H9 (cell line): ENCODE measurements around the gene PTGES3L. TPM values are rescaled to one million over a fixed set of nuclear protein-coding genes. Genes with fewer than 3 reads are reported as not detected.

Experiments
- DNase-seq: peaks from one replicate; pipeline ENCODE4 v3.0.0-alpha.2; 2017
- H2AFZ ChIP-seq: one replicate; pipeline ENCODE4 v1.6.1; 2013; ENCODE audit warnings: mild to moderate bottlenecking, low read length, control low read depth, moderate library complexity
- H2AK5ac ChIP-seq: 2 replicates; pipeline ENCODE4 v1.6.1; 2013; ENCODE audit warnings: low read length, control low read depth, mixed read lengths; ENCODE audit not compliant: insufficient read length
- H2BK120ac ChIP-seq: one replicate; pipeline ENCODE4 v1.6.1; 2013; ENCODE audit warnings: low read depth, mild to moderate bottlenecking, low read length, control low read depth, inconsistent platforms; ENCODE audit not compliant: poor library complexity, severe bottlenecking
- H2BK12ac ChIP-seq: 2 replicates; pipeline ENCODE4 v1.6.1; 2013; ENCODE audit warnings: low read length, control low read depth, mixed read lengths, low read depth; ENCODE audit not compliant: insufficient read length
- H2BK15ac ChIP-seq: 2 replicates; pipeline ENCODE4 v1.6.1; 2013; ENCODE audit warnings: low read depth, low read length, control low read depth
- H2BK20ac ChIP-seq: one replicate; pipeline ENCODE4 v1.6.1; 2013; ENCODE audit warnings: low read depth, mild to moderate bottlenecking, low read length, control low read depth, inconsistent platforms; ENCODE audit not compliant: poor library complexity, severe bottlenecking
- H2BK5ac ChIP-seq: 2 replicates; pipeline ENCODE4 v1.6.1; 2013; ENCODE audit warnings: low read length, control low read depth, mixed read lengths; ENCODE audit not compliant: insufficient read length
- H3K14ac ChIP-seq: 2 replicates; pipeline ENCODE4 v1.6.1; 2013; ENCODE audit warnings: low read length, control low read depth; ENCODE audit not compliant: insufficient read depth
- H3K18ac ChIP-seq: 2 replicates; pipeline ENCODE4 v1.6.1; 2013; ENCODE audit warnings: low read depth, mild to moderate bottlenecking, mixed read lengths, low read length, control low read depth; ENCODE audit not compliant: insufficient read length
- H3K23ac ChIP-seq: 2 replicates; pipeline ENCODE4 v1.6.1; 2013; ENCODE audit warnings: low read length, control low read depth, mixed read lengths, low read depth; ENCODE audit not compliant: insufficient read length
- H3K23me2 ChIP-seq: 2 replicates; pipeline ENCODE4 v1.6.1; 2013; ENCODE audit warnings: low read depth, mild to moderate bottlenecking, mixed read lengths, low read length, control low read depth; ENCODE audit not compliant: insufficient read length, poor library complexity, severe bottlenecking
- H3K27ac ChIP-seq: 2 replicates; pipeline ENCODE4 v1.5.1; 2013; ENCODE audit warnings: low read length, control low read depth, mixed read lengths, low read depth; ENCODE audit not compliant: insufficient read length
- H3K27me3 ChIP-seq: 2 replicates; pipeline ENCODE4 v1.6.1; 2013; ENCODE audit warnings: low read length, control low read depth, inconsistent platforms; ENCODE audit not compliant: insufficient read depth
- H3K4ac ChIP-seq: 2 replicates; pipeline ENCODE4 v1.6.1; 2013; ENCODE audit warnings: low read depth, mild to moderate bottlenecking, control low read depth, inconsistent platforms, low read length, moderate library complexity
- H3K4me1 ChIP-seq: 2 replicates; pipeline ENCODE4 v1.6.1; 2013; ENCODE audit warnings: low read length, control low read depth, inconsistent platforms; ENCODE audit not compliant: insufficient read depth
- H3K4me2 ChIP-seq: 2 replicates; pipeline ENCODE4 v1.6.1; 2013; ENCODE audit warnings: low read length, control low read depth, mixed read lengths; ENCODE audit not compliant: insufficient read length, insufficient read depth
- H3K56ac ChIP-seq: 2 replicates; pipeline ENCODE4 v1.6.1; 2013; ENCODE audit warnings: low read depth, mild to moderate bottlenecking, mixed read lengths, low read length, control low read depth; ENCODE audit not compliant: insufficient read length
- H3K79me1 ChIP-seq: 2 replicates; pipeline ENCODE4 v1.6.1; 2013; ENCODE audit warnings: low read depth, mild to moderate bottlenecking, moderate library complexity, low read length, control low read depth, inconsistent platforms; ENCODE audit not compliant: insufficient read depth, poor library complexity, severe bottlenecking
- H3K79me2 ChIP-seq: 2 replicates; pipeline ENCODE4 v1.6.1; 2013; ENCODE audit warnings: low read length, control low read depth, inconsistent platforms; ENCODE audit not compliant: insufficient read depth
- H3K9ac ChIP-seq: 2 replicates; pipeline ENCODE4 v1.6.1; 2013; ENCODE audit warnings: low read length, control low read depth, mixed read lengths; ENCODE audit not compliant: insufficient read length; ENCODE audit errors: extremely low read depth
- H3K9me3 ChIP-seq: one replicate; pipeline ENCODE4 v1.6.1; 2013; ENCODE audit warnings: low read depth, low read length, inconsistent platforms; ENCODE audit not compliant: control insufficient read depth
- H3T11ph ChIP-seq: one replicate; pipeline ENCODE4 v1.6.1; 2013; ENCODE audit warnings: mild to moderate bottlenecking, low read length, control low read depth, inconsistent platforms
- H4K20me1 ChIP-seq: one replicate; pipeline ENCODE4 v1.6.1; 2013; ENCODE audit not compliant: control insufficient read depth, insufficient read length, insufficient read depth
- H4K5ac ChIP-seq: 2 replicates; pipeline ENCODE4 v1.6.1; 2013; ENCODE audit warnings: low read depth, mild to moderate bottlenecking, mixed read lengths, low read length, control low read depth; ENCODE audit not compliant: insufficient read length
- H4K8ac ChIP-seq: replicated peaks from 2 replicates; pipeline ENCODE4 v1.6.1; 2013; ENCODE audit warnings: low read length, control low read depth, mixed read lengths, low read depth; ENCODE audit not compliant: insufficient read length
- H4K91ac ChIP-seq: 2 replicates; pipeline ENCODE4 v1.6.1; 2013; ENCODE audit warnings: low read depth, mild to moderate bottlenecking, moderate library complexity, mixed read lengths, low read length, control low read depth; ENCODE audit not compliant: insufficient read length
- H3K27ac Mint-ChIP-seq, 3 experiments: 2 replicates in 2 of 3; 3 replicates in 1 of 3; pipeline ENCODE4 v1.8.0; 2020 to 2021; ENCODE audit warnings: mixed read lengths in 3 of 3, mild to moderate bottlenecking in 1 of 3, moderate library complexity in 1 of 3
- H3K27me3 Mint-ChIP-seq: 2 replicates; pipeline ENCODE4 v1.8.0; 2021; ENCODE audit warnings: low read depth, mild to moderate bottlenecking, moderate library complexity, mixed read lengths
- H3K36me3 Mint-ChIP-seq, 3 experiments: 2 replicates in 2 of 3; 3 replicates in 1 of 3; pipeline ENCODE4 v1.8.0; 2020 to 2021; ENCODE audit warnings: low read depth in 3 of 3, mixed read lengths in 3 of 3; ENCODE audit not compliant: insufficient read depth in 1 of 3
- H3K4me1 Mint-ChIP-seq, 2 experiments: 2 replicates each; pipeline ENCODE4 v1.8.0; 2020; ENCODE audit warnings: mixed read lengths in 2 of 2
- H3K4me3 Mint-ChIP-seq, 2 experiments: 2 replicates in 1 of 2; 3 replicates in 1 of 2; pipeline ENCODE4 v1.8.0; 2020 to 2021; ENCODE audit warnings: mild to moderate bottlenecking in 2 of 2, mixed read lengths in 2 of 2, moderate library complexity in 1 of 2
- H3K9me3 Mint-ChIP-seq, 2 experiments: 2 replicates in 1 of 2; 3 replicates in 1 of 2; pipeline ENCODE4 v1.8.0; 2020; ENCODE audit warnings: mild to moderate bottlenecking in 2 of 2, mixed read lengths in 2 of 2, moderate library complexity in 1 of 2
- total RNA-seq: library from RNA; stranded (reverse); gene quantifications from 2 replicates; pipeline ENCODE4 v1.2.1, GENCODE V29; 2021
- TF ChIP-seq, protein P1 (sequence below): fragments of 200-600 bp; sonication (generic); conservative IDR thresholded peaks from 3 replicates; pipeline ENCODE4 v1.8.0; 2021; ENCODE audit warnings: antibody characterized with exemption, mild to moderate bottlenecking

Gene PTGES3L
- total RNA-seq, 1 experiment from 2014 or later, result 4.2 TPM

DNA sequence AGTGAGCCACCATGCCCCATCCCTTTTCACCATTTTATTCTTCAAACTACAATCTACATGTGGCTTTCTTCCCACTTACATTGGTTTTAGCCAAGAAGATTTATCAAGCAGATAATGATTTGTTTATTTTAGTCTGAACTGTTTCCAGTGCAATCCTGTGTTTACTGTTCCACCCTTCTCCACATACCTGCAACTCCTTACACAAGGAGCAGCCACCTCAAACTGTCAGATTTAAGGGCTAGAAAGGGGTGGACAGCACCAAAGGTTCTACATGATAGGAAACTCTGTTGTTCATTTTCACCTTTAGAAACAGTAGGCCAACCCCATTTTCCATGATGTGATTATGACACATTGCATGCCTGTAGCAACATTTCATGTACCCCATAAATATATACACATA lies 2.4 kb upstream of the PTGES3L start:
- H3K9me3 ChIP-seq, result no peaks in the 10 kb centered on the region
- no peak overlapping the region for H3K4me2 ChIP-seq

More for the DNA sequence above, 2.4 kb upstream of the PTGES3L start:
- DNase-seq, result no peak
- no peak overlapping the region for H2AFZ ChIP-seq
- H3K27ac ChIP-seq, result no peak overlapping the region
- H2BK20ac ChIP-seq, result no peak overlapping the region
- H2BK12ac ChIP-seq, result no peak overlapping the region
- H2BK15ac ChIP-seq, result no peak overlapping the region
- H3T11ph ChIP-seq, result no peak overlapping the region
- no peak overlapping the region for H3K4ac ChIP-seq
- H4K20me1 ChIP-seq, result peaks cover 2% of the 10 kb centered on the region
- peaks cover 12% of the 10 kb centered on the region for H3K23me2 ChIP-seq
- H2AK5ac ChIP-seq, result no peak overlapping the region
- H3K4me1 ChIP-seq, result peaks cover 2% of the 10 kb centered on the region; the same call in 1 of the 2 replicates
- H4K8ac ChIP-seq, result no peak overlapping the region
- no peak overlapping the region for H2BK120ac ChIP-seq
- H4K5ac ChIP-seq, result no peak overlapping the region
- H3K14ac ChIP-seq, result no peak overlapping the region
- no peak overlapping the region for H3K56ac ChIP-seq
- no peak overlapping the region for H3K18ac ChIP-seq
- H3K4me3 Mint-ChIP-seq, result peak overlapping the region; percentile 90 to 100; a peak in 4 of 5 replicates
- no peaks in the 10 kb centered on the region for H3K27me3 ChIP-seq
- H3K23ac ChIP-seq, result no peak overlapping the region
- no peaks in the 10 kb centered on the region for H3K27me3 Mint-ChIP-seq
- peaks cover 4% of the 10 kb centered on the region; the same call in 1 of the 2 replicates for H3K79me2 ChIP-seq
- H3K9ac ChIP-seq, result no peak overlapping the region
- H3K4me1 Mint-ChIP-seq, result peaks cover 17 to 23% of the 10 kb centered on the region in 2 experiments
- H4K91ac ChIP-seq, result no peak overlapping the region
- no peaks in the 10 kb centered on the region; a peak in 1 of 5 replicates for H3K9me3 Mint-ChIP-seq
- H3K27ac Mint-ChIP-seq, result no peak overlapping the region
- TF ChIP-seq, protein P1, sequence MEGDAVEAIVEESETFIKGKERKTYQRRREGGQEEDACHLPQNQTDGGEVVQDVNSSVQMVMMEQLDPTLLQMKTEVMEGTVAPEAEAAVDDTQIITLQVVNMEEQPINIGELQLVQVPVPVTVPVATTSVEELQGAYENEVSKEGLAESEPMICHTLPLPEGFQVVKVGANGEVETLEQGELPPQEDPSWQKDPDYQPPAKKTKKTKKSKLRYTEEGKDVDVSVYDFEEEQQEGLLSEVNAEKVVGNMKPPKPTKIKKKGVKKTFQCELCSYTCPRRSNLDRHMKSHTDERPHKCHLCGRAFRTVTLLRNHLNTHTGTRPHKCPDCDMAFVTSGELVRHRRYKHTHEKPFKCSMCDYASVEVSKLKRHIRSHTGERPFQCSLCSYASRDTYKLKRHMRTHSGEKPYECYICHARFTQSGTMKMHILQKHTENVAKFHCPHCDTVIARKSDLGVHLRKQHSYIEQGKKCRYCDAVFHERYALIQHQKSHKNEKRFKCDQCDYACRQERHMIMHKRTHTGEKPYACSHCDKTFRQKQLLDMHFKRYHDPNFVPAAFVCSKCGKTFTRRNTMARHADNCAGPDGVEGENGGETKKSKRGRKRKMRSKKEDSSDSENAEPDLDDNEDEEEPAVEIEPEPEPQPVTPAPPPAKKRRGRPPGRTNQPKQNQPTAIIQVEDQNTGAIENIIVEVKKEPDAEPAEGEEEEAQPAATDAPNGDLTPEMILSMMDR, result no peak
- H3K79me1 ChIP-seq, result no peaks in the 10 kb centered on the region
- no peak overlapping the region for H2BK5ac ChIP-seq
- H3K36me3 Mint-ChIP-seq, result peaks cover 5 to 33% (median 16%) of the 10 kb centered on the region in 3 experiments; a peak in 6 of 7 replicates
